Measurements from ENCODE around the gene HEXD. TPM values are rescaled to one million over a fixed set of nuclear protein-coding genes. Genes with fewer than 3 reads are reported as not detected.
A peak's percentile ranks its signal among the peaks of the same experiment; 100 is the strongest.

Gene HEXD
- polyA plus RNA-seq, 3 donors: 8.9 to 61.5 (median 12.7) TPM

DNA sequence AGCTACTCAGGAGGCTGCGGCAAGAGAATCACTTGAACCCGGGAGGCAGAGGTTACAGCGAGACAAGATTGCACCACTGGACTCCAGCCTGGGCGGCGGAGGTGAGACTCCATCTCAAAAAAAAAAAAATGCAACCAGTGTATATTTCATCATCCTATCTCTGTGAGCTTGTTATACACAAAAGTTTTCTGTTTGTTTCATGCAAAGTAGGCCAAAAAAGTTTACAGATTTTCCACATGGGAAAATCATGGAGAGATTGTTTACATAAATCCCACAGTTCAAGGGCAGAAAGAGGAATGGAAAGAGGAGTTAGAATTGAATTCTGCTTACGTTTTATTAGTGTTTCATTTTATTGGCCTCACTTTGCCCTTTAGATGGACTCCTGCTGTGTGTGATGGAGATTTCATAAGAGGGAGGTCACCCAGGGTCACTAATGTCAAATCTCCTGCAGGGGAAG lies 65.1 kb downstream of the HEXD start:
- TF ChIP-seq, protein P1, sequence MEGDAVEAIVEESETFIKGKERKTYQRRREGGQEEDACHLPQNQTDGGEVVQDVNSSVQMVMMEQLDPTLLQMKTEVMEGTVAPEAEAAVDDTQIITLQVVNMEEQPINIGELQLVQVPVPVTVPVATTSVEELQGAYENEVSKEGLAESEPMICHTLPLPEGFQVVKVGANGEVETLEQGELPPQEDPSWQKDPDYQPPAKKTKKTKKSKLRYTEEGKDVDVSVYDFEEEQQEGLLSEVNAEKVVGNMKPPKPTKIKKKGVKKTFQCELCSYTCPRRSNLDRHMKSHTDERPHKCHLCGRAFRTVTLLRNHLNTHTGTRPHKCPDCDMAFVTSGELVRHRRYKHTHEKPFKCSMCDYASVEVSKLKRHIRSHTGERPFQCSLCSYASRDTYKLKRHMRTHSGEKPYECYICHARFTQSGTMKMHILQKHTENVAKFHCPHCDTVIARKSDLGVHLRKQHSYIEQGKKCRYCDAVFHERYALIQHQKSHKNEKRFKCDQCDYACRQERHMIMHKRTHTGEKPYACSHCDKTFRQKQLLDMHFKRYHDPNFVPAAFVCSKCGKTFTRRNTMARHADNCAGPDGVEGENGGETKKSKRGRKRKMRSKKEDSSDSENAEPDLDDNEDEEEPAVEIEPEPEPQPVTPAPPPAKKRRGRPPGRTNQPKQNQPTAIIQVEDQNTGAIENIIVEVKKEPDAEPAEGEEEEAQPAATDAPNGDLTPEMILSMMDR (IDR thresholded peaks at IDR 0.05): no peak
- Histone ChIP-seq H3K9me3 (replicated peaks in 1 of 2; ENCODE audit: control insufficient read depth in 1 of 2, insufficient read depth in 1 of 2, low read length in 2 of 2) (no peaks in the 10 kb centered on the region), H3K4me2 (replicated peaks; ENCODE audit: extremely low read depth, low read length, poor library complexity, severe bottlenecking) (no peak overlapping the region), H2AFZ (ENCODE audit: insufficient read depth, low read depth, low read length, poor library complexity, severe bottlenecking) (no peak overlapping the region), H3K27me3 (ENCODE audit: control insufficient read depth in 2 of 2, insufficient read depth in 2 of 2, low read length in 2 of 2) (no peaks in the 10 kb centered on the region), H3K4me3 (replicated peaks in 1 of 3; ENCODE audit: low read depth in 2 of 3, low read length in 3 of 3) (no peak overlapping the region), H3K9ac (ENCODE audit: insufficient read depth, low read length, poor library complexity, severe bottlenecking) (no peak overlapping the region), H3K36me3 (replicated peaks in 1 of 2; ENCODE audit: control insufficient read depth in 1 of 2, insufficient read depth in 2 of 2, low read length in 2 of 2) (peaks cover 88 to 100% of the 10 kb centered on the region in 2 donors), H3K79me2 (ENCODE audit: insufficient read depth, low read length) (no peaks in the 10 kb centered on the region), H4K20me1 (ENCODE audit: insufficient read depth, low read length) (peaks cover 8% of the 10 kb centered on the region), H3K27ac (ENCODE audit: low read depth in 1 of 2, low read length in 2 of 2) (no peak overlapping the region), H3K4me1 (ENCODE audit: control insufficient read depth in 1 of 2, insufficient read depth in 2 of 2, low read length in 2 of 2) (no peaks in the 10 kb centered on the region)
- Mint-ChIP-seq H3K9me3 (no peaks in the 10 kb centered on the region), H3K27me3 (ENCODE audit: low read depth in 3 of 3) (no peaks in the 10 kb centered on the region), H3K4me3 (no peak overlapping the region), H3K36me3 (peaks cover 95 to 100% of the 10 kb centered on the region in 2 donors), H3K27ac (peak overlapping the region in 1 of 7 donors; percentile 58), H3K4me1 (peaks cover 4% of the 10 kb centered on the region)
- intact Hi-C loops (cut with micrococcal nuclease): no loop called here
- no CpG with 5 or more reads among the region's 6 CpGs for WGBS (ENCODE audit: insufficient coverage)
- no peak for DNase-seq

DNA sequence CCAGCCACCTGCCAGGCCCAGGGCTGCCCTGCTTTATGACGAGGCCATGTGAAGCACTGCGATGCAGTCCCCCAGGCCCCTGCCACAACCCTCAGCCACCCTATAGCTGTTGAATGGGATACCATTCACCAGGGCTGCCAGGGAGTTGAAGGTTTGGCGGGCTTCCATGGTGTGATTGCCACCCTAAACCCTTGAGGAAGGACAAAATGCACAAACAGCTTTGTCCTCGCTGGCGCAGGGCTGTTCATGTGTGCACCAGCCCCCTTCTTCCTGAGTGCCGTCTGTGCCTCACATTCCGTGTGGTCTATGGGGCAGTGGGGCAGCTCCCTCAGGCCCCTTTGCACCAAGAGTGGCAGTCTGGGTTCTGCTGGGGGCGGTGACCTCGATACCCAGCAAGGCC lies 65.7 kb downstream of the HEXD start:
- Mint-ChIP-seq H3K9me3 (no peaks in the 10 kb centered on the region), H3K4me1 (peaks cover 4% of the 10 kb centered on the region), H3K27ac (no peak overlapping the region), H3K36me3 (peaks cover 95 to 100% of the 10 kb centered on the region in 2 donors), H3K27me3 (ENCODE audit: low read depth in 3 of 3) (no peaks in the 10 kb centered on the region), H3K4me3 (no peak overlapping the region)
- no peak for DNase-seq
- no peaks in the 10 kb centered on the region for H3K9me3 ChIP-seq (replicated peaks in 1 of 2; ENCODE audit: control insufficient read depth in 1 of 2, insufficient read depth in 1 of 2, low read length in 2 of 2)
- TF ChIP-seq, protein P1 (IDR thresholded peaks at IDR 0.05): no peak
- H3K27me3 ChIP-seq (ENCODE audit: control insufficient read depth in 2 of 2, insufficient read depth in 2 of 2, low read length in 2 of 2): no peaks in the 10 kb centered on the region
- intact Hi-C loops (cut with micrococcal nuclease): no loop called here
- WGBS (ENCODE audit: insufficient coverage): 93% methylated on average over 5 of the region's 9 CpGs
- no peak overlapping the region for H3K27ac ChIP-seq (ENCODE audit: low read depth in 1 of 2, low read length in 2 of 2)
- H3K9ac ChIP-seq (ENCODE audit: insufficient read depth, low read length, poor library complexity, severe bottlenecking): no peak overlapping the region
- no peaks in the 10 kb centered on the region for H3K79me2 ChIP-seq (ENCODE audit: insufficient read depth, low read length)
- H3K4me3 ChIP-seq (replicated peaks in 1 of 3; ENCODE audit: low read depth in 2 of 3, low read length in 3 of 3): no peak overlapping the region
- H3K4me1 ChIP-seq (ENCODE audit: control insufficient read depth in 1 of 2, insufficient read depth in 2 of 2, low read length in 2 of 2): no peaks in the 10 kb centered on the region
- H4K20me1 ChIP-seq (ENCODE audit: insufficient read depth, low read length): peaks cover 2% of the 10 kb centered on the region
- H3K36me3 ChIP-seq (replicated peaks in 1 of 2; ENCODE audit: control insufficient read depth in 1 of 2, insufficient read depth in 2 of 2, low read length in 2 of 2): peaks cover 85 to 100% of the 10 kb centered on the region in 2 donors
- no peak overlapping the region for H3K4me2 ChIP-seq (replicated peaks; ENCODE audit: extremely low read depth, low read length, poor library complexity, severe bottlenecking)
- H2AFZ ChIP-seq (ENCODE audit: insufficient read depth, low read depth, low read length, poor library complexity, severe bottlenecking): no peak overlapping the region
